SK-N-SH treated with all-trans-retinoic acid at 6 μM for 48 hours (cell line): ENCODE results near the gene PRSS21.

Source experiments
- ARNTL ChIP-seq: fragments of 450-650 bp; formaldehyde crosslinking; IDR thresholded peaks from 2 replicates; pipeline ENCODE4 v1.5.0; 2020; ENCODE audit warnings: low read depth, mild to moderate bottlenecking, moderate library complexity, borderline replicate concordance
- CSRNP3 ChIP-seq: fragments of 250-450 bp; sonication (Bioruptor Pico); IDR thresholded peaks from 2 replicates; pipeline ENCODE4 v1.5.1; 2021; ENCODE audit warnings: mild to moderate bottlenecking, moderate library complexity
- GLIS3 ChIP-seq: fragments of 250-450 bp; sonication (Bioruptor Pico); IDR thresholded peaks from 2 replicates; pipeline ENCODE4 v1.5.0; 2020; ENCODE audit warnings: mild to moderate bottlenecking, moderate library complexity
- PPARA ChIP-seq: fragments of 250-450 bp; sonication (Bioruptor Pico); IDR thresholded peaks from 2 replicates; pipeline ENCODE4 v1.5.0; 2020; ENCODE audit warnings: mild to moderate bottlenecking, borderline replicate concordance
- TSHZ2 ChIP-seq: fragments of 250-450 bp; sonication (Bioruptor Pico); IDR thresholded peaks from 2 replicates; pipeline ENCODE4 v1.5.0; 2020; ENCODE audit warnings: mild to moderate bottlenecking, moderate library complexity
- ZC3H10 ChIP-seq: fragments of 250-450 bp; sonication (Bioruptor Pico); IDR thresholded peaks from 2 replicates; pipeline ENCODE4 v1.5.1; 2021; ENCODE audit warnings: mild to moderate bottlenecking, moderate library complexity
- ZFP3 ChIP-seq: fragments of 250-450 bp; sonication (Bioruptor Pico); IDR thresholded peaks from 2 replicates; pipeline ENCODE4 v1.5.0; 2020; ENCODE audit warnings: mild to moderate bottlenecking, moderate library complexity
- ZNF565 ChIP-seq: fragments of 450-650 bp; formaldehyde crosslinking; conservative IDR thresholded peaks from 2 replicates; pipeline ENCODE4 v1.5.0; 2020; ENCODE audit warnings: low read depth, mild to moderate bottlenecking, moderate library complexity

GRCh38 chr16:2843526-2843925 lies 26.5 kb downstream of the PRSS21 start:
- TF ChIP-seq CSRNP3 (CRISPR knock-in tag): no peak
- TF ChIP-seq GLIS3 (CRISPR knock-in tag): no peak
- no peak for TF ChIP-seq ARNTL (CRISPR knock-in tag)
- TF ChIP-seq ZFP3 (CRISPR knock-in tag): no peak
- TF ChIP-seq ZC3H10 (CRISPR knock-in tag): no peak
- TF ChIP-seq ZNF565 (CRISPR knock-in tag): no peak
- no peak for TF ChIP-seq TSHZ2
- TF ChIP-seq PPARA (CRISPR knock-in tag): no peak
